ENCODE measurements around the gene NEK8. TPM values are rescaled to one million over a fixed set of nuclear protein-coding genes. Genes with fewer than 3 reads are reported as not detected.

The NEK8 gene
- total RNA-seq, 2 donors from 2014 or later: 2.9 to 18.5 TPM

GRCh38 chr17:28700278-28700677 lies 28.3 kb upstream of the NEK8 start:
- peaks cover 0 to 61% of the 10 kb centered on the region in 2 donors for H3K36me3 ChIP-seq (replicated peaks in 1 of 2; ENCODE audit: insufficient read depth in 1 of 2, low read depth in 2 of 2)
- H3K9me3 ChIP-seq: no peaks in the 10 kb centered on the region
- H3K27ac ChIP-seq: no peak overlapping the region
- no peak overlapping the region for H3K4me3 ChIP-seq
- no peaks in the 10 kb centered on the region for H3K27me3 ChIP-seq
- 81 to 84% methylated on average over 5 to 8 of the region's 8 CpGs for WGBS, 2 donors
- no peak for DNase-seq
- TF ChIP-seq CTCF (IDR thresholded peaks at IDR 0.05) (no peak), POLR2A (IDR thresholded peaks at IDR 0.05) (no peak)
- no peak for ATAC-seq
- intact Hi-C loops (cut with DNase I): no loop called here
- H3K4me1 ChIP-seq: peaks cover 9% of the 10 kb centered on the region

GRCh38 chr17:28700830-28701492 lies 27.6 kb upstream of the NEK8 start:
- 87 to 90% methylated on average over 9 to 10 of the region's 10 CpGs for WGBS, 2 donors

GRCh38 chr17:28702026-28702751 lies 26.4 kb upstream of the NEK8 start:
- DNase-seq (no peak), ATAC-seq (no peak)
- TF ChIP-seq POLR2A (IDR thresholded peaks at IDR 0.05): no peak
- intact Hi-C loops (cut with DNase I): no loop called here
- Histone ChIP-seq H3K36me3 (replicated peaks in 1 of 2; ENCODE audit: insufficient read depth in 1 of 2, low read depth in 2 of 2) (peaks cover 0 to 53% of the 10 kb centered on the region in 2 donors), H3K4me3 (no peak overlapping the region), H3K4me1 (peaks cover 9% of the 10 kb centered on the region), H3K27me3 (no peaks in the 10 kb centered on the region), H3K9me3 (no peaks in the 10 kb centered on the region), H3K27ac (no peak overlapping the region)
- WGBS, 2 donors: 64 to 72% methylated on average over 8 to 9 of the region's 10 CpGs

More at GRCh38 chr17:28700830-28701492, 27.6 kb upstream of the NEK8 start:
- H3K9me3 ChIP-seq: no peaks in the 10 kb centered on the region
- no peak overlapping the region for H3K27ac ChIP-seq
- H3K4me3 ChIP-seq: no peak overlapping the region
- H3K4me1 ChIP-seq: peaks cover 9% of the 10 kb centered on the region
- DNase-seq: no peak
- no peak for ATAC-seq
- intact Hi-C loops (cut with DNase I): no loop called here
- H3K27me3 ChIP-seq: no peaks in the 10 kb centered on the region
- TF ChIP-seq CTCF (IDR thresholded peaks at IDR 0.05): no peak
- TF ChIP-seq POLR2A (IDR thresholded peaks at IDR 0.05): no peak
- H3K36me3 ChIP-seq (replicated peaks in 1 of 2; ENCODE audit: insufficient read depth in 1 of 2, low read depth in 2 of 2): peaks cover 0 to 57% of the 10 kb centered on the region in 2 donors

- 63 to 68% methylated on average over 2 to 3 of the region's 3 CpGs for WGBS, 2 donors
Observed at GRCh38 chr17:28702752-28703150, 25.8 kb upstream of the NEK8 start.

More at GRCh38 chr17:28702752-28703150, 25.8 kb upstream of the NEK8 start:
- ATAC-seq (no peak), DNase-seq (no peak)
- TF ChIP-seq CTCF (IDR thresholded peaks at IDR 0.05): no peak
- TF ChIP-seq POLR2A (IDR thresholded peaks at IDR 0.05): no peak
- Histone ChIP-seq H3K36me3 (replicated peaks in 1 of 2; ENCODE audit: insufficient read depth in 1 of 2, low read depth in 2 of 2) (peaks cover 0 to 47% of the 10 kb centered on the region in 2 donors), H3K9me3 (no peaks in the 10 kb centered on the region), H3K4me3 (no peak overlapping the region), H3K27ac (no peak overlapping the region), H3K4me1 (peaks cover 9% of the 10 kb centered on the region), H3K27me3 (no peaks in the 10 kb centered on the region)
- intact Hi-C loops (cut with DNase I): no loop called here

Measured in body of pancreas (tissue), 4 donors.